Superior temporal gyrus (tissue), 1 donor: ENCODE data around the gene ADAD1.
"Not testable (repeated sequence)": the region's sequence is repeated elsewhere in the genome, so short reads cannot be mapped to it uniquely, and the experiment has no call there.

ENCODE experiments used
- DNase-seq: peaks from one replicate; pipeline ENCODE4 v3.0.0-alpha.2; 2016; ENCODE audit errors: extremely low spot score

ADAD1 gene

DNA sequence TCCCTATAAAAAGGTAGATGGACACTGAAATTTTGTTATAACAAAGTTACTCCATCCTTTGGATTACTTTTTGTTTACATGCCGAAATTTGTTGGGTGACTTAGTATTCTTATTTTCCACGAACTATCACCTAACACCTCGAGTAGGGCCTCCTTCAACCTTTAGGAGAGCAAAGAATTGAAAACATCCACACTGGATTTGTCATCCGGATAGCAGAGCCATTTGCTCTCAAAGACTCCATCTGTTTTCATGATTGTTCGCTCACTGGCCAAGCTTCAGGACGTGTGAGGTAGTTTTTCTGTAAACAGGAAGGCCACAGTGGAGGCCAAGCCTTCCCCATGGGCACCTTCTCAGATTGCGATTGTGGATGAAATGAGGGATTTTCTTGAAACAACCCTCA, at the start of gene ADAD1:
Gene ADAD1, plus strand, starts transcription at position 301 of the 400 bp plus-strand sequence. CDS start 1,059 bp downstream, outside the sequence.
- DNase-seq: no peak

DNA sequence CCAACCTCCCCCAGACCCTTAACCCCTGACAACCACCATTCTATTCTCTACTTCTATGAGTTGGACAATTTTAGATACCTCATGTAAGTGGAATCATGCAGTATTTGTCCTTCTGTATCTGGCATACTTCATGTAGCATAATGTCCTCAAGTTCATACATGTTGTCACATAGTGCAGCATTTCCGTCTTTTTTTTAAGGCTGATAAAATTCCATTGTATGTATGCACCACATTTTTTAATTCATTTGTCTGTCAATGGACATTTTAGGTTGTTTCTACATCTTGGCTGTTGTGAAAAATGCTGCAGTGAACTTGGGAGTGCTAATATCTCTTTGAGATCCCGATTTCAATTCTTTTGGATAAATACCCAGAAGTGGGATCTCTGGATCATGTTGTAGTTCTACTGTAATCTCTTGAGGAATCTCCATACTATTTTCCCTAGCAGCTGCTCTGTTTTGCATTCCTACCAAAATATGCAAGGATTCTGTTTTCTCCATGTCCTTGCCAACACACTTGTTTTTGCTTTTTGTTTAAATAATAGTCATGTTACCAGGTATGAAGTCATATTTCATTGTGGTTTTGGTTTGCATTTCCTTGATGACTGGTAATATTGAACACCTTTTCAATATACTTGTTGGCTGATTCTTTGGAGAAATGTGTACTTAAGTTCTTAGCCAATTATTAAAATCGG, 48.8 kb upstream of the ADAD1 start:
- DNase-seq: no peak

DNA sequence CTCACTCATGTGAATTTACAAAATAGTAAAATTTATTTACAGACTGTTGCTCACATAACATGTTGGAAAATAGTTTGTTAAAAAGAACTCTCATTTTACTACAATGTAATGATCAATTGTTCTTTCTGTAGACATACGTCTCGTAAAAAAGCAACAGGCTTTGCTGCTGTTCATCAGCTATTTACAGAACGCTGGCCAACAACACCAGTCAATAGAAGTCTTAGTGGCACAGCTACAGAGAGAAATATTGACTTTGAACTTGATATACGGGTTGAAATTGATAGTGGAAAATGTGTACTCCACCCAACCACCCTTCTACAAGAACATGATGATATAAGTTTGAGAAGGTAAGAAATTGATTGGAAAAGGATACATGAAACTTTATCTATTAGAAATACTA, 47.6 kb upstream of the ADAD1 start:
- DNase-seq: no peak

GRCh38 chr4:122334828-122335227, 44.0 kb upstream of the ADAD1 start:
- DNase-seq: no peak

DNA sequence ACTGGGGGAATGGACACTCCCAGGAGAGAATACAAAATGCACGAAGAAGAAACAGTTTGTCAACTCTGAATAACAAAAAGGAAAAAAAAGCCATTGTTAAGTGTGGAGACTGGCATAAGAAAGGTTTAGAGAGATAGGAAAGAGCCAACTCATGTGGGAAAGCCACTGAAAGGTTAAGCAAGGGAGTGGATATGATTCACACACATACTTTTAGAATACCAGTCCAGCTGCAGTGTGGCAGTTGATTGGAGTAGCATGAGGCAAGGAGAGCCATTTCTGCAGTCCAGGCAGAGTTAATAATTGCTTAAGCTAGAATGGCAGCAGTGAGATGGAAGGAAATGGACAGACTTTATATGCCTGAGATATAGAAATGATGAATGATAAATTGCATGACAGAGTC, 36.9 kb upstream of the ADAD1 start:
- DNase-seq: no peak

DNA sequence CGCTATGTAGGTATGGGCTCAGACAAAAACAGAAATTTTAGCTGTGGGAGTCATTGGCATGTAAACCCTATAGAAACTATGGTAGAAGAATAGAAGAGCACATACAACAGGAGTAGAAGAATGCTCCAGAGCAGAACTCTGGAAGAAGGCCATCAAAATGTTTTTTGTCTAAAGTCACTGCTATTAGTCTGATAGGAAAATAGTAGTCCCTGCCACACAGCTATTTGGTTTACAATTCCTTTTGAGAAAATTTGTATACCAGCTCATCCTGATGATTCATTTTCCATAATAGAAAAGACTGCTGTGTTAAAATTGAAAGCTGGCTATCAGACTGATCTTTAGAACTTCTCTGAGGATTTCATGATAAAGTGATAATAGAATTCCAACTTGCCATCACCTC, 32.8 kb upstream of the ADAD1 start:
- no peak for DNase-seq

GRCh38 chr4:122346503-122346902, 32.3 kb upstream of the ADAD1 start:
- DNase-seq: no peak

DNA sequence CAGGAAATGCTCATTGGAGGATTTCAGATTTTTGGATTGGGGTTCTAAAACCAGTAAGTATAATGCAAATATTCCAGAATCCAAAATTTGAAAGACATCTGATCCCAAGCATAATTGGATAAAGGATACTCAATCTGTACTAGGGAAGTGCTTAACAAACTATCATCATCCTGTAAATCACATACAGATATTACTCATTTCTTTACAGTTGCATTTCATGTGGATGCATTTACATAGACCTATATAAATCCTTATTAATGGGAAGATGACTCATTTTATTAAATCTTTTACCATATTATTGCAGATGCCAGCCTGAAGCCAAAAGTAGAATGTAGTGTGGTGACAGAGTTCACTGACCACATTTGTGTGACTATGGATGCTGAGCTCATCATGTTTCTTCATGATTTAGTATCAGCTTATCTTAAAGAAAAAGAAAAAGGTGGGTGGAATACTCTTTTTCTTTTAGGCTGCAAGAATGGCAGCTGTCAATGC, 22.4 kb upstream of the ADAD1 start:
- DNase-seq: no peak

GRCh38 chr4:122360754-122361153, 18.1 kb upstream of the ADAD1 start:
- no peak for DNase-seq

GRCh38 chr4:122364700-122365404, 14.0 kb upstream of the ADAD1 start:
- no peak for DNase-seq

GRCh38 chr4:122368786-122369185, 10.0 kb upstream of the ADAD1 start:
- not testable (repeated sequence) for DNase-seq

DNA sequence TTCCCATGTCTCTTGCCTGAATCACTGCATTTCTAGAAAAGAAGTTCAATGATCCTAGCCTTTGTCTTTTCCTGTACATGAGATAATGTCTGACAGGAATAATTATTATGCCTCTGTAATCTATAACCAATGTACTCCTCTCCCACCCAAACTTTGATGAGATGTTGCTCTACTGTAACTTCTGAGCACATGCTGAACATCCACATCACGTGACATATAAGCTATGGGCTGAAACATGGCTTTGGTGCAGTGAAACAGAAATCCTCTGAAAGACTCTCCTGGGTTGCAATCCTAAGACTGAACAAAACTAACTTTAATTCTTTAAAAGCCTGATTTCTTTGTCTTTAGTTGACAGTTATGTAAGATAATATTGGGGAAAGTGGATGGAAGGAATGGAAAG, 1.5 kb upstream of the ADAD1 start:
- no peak for DNase-seq

GRCh38 chr4:122379239-122379638, 428 bp downstream of the ADAD1 start:
- no peak for DNase-seq

DNA sequence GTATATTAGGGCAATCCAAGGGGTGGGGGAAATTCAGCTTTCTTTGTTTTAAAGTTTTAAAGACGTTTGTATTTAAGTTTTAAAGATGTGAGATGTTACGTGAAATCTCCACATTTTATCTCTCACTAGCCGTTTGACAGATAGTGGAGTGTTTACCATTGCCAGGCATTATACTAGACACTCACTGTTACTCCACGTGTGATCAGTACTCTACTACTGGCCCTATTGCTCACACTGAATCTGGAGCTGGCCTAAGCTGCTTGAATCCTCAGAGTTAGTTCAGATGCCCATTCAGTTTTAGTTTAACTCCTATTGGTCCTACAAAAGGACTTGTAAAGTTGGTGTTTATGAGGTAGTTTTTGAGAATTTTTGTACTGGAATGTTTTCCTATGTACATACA, 4.5 kb downstream of the ADAD1 start:
- no peak for DNase-seq

GRCh38 chr4:122384245-122384644, 5.4 kb downstream of the ADAD1 start:
- DNase-seq: no peak

DNA sequence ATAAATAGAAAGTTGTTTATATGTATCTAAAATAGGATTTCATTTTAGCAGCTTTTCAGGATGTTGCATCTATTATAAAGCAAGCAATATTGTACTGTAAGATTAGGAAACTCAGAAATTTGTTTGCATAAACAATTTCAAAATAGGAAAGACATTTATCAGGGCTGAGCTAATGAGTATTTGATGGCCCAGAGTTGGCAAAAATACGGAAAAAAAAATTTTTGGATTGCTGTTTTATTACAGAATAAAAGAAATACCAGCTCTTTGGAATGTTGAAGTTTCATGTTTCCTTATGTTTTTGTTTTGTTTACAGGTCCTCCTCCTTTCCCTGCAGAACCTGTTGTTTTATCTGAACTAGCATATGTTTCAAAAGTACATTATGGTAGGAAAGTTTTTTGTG, 14.5 kb downstream of the ADAD1 start:
- DNase-seq: no peak

- no peak for DNase-seq
Measured at GRCh38 chr4:122403861-122404260, 25.1 kb downstream of the ADAD1 start.

DNA sequence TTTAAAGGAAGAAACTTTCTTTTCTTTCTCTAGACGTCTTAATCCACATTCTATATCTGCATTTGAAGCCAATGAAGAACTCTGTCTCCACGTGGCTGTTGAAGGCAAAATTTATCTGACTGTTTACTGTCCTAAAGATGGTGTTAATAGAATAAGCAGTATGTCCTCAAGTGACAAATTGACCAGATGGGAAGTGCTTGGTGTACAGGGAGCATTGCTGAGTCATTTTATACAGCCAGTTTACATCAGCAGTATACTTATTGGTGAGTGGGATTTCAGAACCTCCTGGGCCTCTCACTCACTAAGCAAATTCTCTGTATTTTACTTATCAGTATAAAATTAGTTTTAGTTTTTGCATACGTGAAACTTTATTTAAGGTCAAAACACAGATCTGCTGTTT, 33.7 kb downstream of the ADAD1 start:
- DNase-seq: no peak

GRCh38 chr4:122423246-122423645, 44.4 kb downstream of the ADAD1 start:
- no peak for DNase-seq

DNA sequence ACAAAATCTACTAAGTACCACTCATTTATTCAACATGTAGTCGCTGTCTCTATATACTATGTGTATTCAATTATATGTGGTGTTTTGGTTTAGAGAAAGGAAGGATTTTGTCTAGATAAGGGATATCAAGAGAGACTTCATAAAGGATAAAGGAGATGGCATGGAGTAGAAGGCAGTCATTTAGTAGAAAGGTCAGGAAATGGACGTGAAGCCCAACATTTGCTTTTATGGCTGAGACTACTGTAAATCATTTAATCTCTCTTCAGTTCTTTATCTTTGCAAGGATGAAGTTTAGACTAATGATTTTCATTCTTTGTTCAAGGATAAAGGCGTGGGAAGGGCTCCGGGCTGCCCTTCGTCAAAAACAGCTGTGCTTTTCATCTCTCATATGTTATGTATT, 52.5 kb downstream of the ADAD1 start:
- DNase-seq: no peak

DNA sequence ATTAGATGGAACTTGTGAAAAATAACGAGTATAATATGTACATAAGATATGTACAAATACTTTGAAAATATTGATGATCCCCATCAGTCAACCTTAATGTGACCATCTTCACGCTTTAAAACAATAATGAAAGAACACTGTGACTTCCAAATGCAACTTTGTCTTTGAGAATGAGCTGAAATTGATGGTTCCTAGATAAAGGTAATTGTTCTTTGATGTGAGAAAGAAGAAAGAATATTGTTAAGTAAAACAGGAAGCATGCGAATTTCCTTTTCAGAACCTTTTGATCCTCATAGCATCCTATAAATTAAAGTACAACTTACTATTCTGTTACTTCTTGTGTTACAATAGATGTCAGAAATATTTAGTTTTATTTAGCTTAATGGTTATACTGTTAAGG, 55.5 kb downstream of the ADAD1 start:
- DNase-seq: no peak

GRCh38 chr4:122450847-122451246, 72.0 kb downstream of the ADAD1 start:
- no peak for DNase-seq

DNA sequence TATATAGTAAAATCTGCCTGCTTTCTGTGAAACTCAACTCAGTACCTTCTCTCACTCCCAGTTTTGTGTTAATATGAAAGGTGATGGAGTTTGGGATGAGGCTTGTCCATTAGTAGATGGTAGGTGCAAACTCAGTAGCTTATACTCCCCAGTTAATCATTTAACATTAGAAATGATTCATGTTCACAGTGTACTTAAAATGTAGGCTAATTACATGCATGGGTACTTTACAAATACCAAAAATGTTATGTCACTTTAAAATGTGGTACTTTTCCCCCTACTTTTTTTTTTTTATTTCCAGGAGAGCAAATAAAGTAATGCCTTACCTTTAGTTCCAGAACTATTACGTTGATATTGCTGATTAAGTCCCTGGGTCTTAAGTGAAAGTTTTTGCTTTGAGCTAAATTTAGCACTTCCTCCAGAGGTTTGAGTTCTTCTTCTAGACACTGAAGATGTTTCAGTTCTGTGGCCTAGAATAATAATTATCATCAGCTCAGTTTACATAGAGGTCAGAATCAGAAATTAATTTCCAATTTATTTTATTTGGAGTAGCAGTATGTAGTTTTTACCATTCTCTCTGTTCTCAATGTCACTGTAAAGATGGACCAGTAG, 74.7 kb downstream of the ADAD1 start:
- DNase-seq: no peak
